NT2/D1 (cell line): Measurements from ENCODE around the gene HMOX1.

ENCODE experiments used
- DNase-seq: peaks from one replicate; pipeline ENCODE4 v3.0.0-alpha.2; 2011; ENCODE audit warnings: low read depth, low spot score
- H3K27me3 ChIP-seq: 2 replicates; pipeline ENCODE4 v1.6.0; 2011; ENCODE audit warnings: mild to moderate bottlenecking; ENCODE audit not compliant: insufficient read length, insufficient read depth
- H3K36me3 ChIP-seq: 2 replicates; pipeline ENCODE4 v1.6.1; 2011; ENCODE audit warnings: mild to moderate bottlenecking, low read length, mixed read lengths; ENCODE audit not compliant: insufficient read depth, insufficient read length
- H3K4me1 ChIP-seq: 2 replicates; pipeline ENCODE4 v1.5.1; 2011; ENCODE audit not compliant: insufficient read depth, insufficient read length
- H3K4me3 ChIP-seq: 2 replicates; pipeline ENCODE4 v1.5.1; 2011; ENCODE audit warnings: low read depth; ENCODE audit not compliant: insufficient read length
- H3K9ac ChIP-seq: 2 replicates; pipeline ENCODE4 v1.6.0; 2011; ENCODE audit warnings: low read depth; ENCODE audit not compliant: insufficient read length
- H3K9me3 ChIP-seq: 2 replicates; pipeline ENCODE4 v1.5.1; 2011; ENCODE audit warnings: mild to moderate bottlenecking, low read length; ENCODE audit not compliant: insufficient read depth
- SUZ12 ChIP-seq: IDR thresholded peaks from 2 replicates; pipeline ENCODE4 v1.6.1; 2011; ENCODE audit not compliant: insufficient read length, insufficient read depth; ENCODE audit errors: extremely low read depth
- YY1 ChIP-seq: IDR thresholded peaks from 2 replicates; pipeline ENCODE4 v1.6.1; 2011; ENCODE audit not compliant: insufficient read length, insufficient read depth
- ZNF274 ChIP-seq: IDR thresholded peaks from 2 replicates; pipeline ENCODE4 v1.6.1; 2011; ENCODE audit warnings: mild to moderate bottlenecking, low read depth, low read length

HMOX1 gene

GRCh38 chr22:35380537-35381423 lies at the start of gene HMOX1:
HMOX1 (plus strand) TSS chr22:35381096; CDS start chr22:35381174, 78 bp downstream.
- DNase-seq = no peak
- H3K9ac ChIP-seq = peak within 1 kb of the TSS; percentile 87
- no peak for TF ChIP-seq ZNF274
- TF ChIP-seq YY1 = no peak
- TF ChIP-seq SUZ12 = no peak
- H3K27me3 ChIP-seq = no peaks in the 10 kb centered on the region
- H3K36me3 ChIP-seq = peaks cover 15% of the 10 kb centered on the region
- peaks cover 8% of the 10 kb centered on the region for H3K4me1 ChIP-seq
- peak within 1 kb of the TSS; percentile 64 for H3K4me3 ChIP-seq
- no peaks in the 10 kb centered on the region for H3K9me3 ChIP-seq

GRCh38 chr22:35332278-35332677 lies 48.6 kb upstream of the HMOX1 start:
- Histone ChIP-seq H3K4me1 (peaks cover 2% of the 10 kb centered on the region), H3K9ac (no peak overlapping the region), H3K9me3 (no peaks in the 10 kb centered on the region), H3K4me3 (no peak overlapping the region), H3K36me3 (peaks cover 59% of the 10 kb centered on the region), H3K27me3 (no peaks in the 10 kb centered on the region)
- no peak for DNase-seq
- TF ChIP-seq ZNF274 (no peak), SUZ12 (no peak), YY1 (no peak)

GRCh38 chr22:35333220-35333619 lies 47.7 kb upstream of the HMOX1 start:
- H3K4me3 ChIP-seq = no peak overlapping the region
- DNase-seq = no peak
- TF ChIP-seq ZNF274 (no peak), SUZ12 (no peak), YY1 (no peak)
- no peaks in the 10 kb centered on the region for H3K27me3 ChIP-seq
- peaks cover 56% of the 10 kb centered on the region for H3K36me3 ChIP-seq
- no peak overlapping the region for H3K9ac ChIP-seq
- H3K4me1 ChIP-seq = peaks cover 2% of the 10 kb centered on the region
- H3K9me3 ChIP-seq = no peaks in the 10 kb centered on the region

- Histone ChIP-seq H3K9ac (no peak overlapping the region), H3K9me3 (no peaks in the 10 kb centered on the region), H3K36me3 (peaks cover 57% of the 10 kb centered on the region), H3K4me3 (no peak overlapping the region), H3K4me1 (peaks cover 2% of the 10 kb centered on the region), H3K27me3 (no peaks in the 10 kb centered on the region)
- TF ChIP-seq ZNF274 (no peak), YY1 (no peak), SUZ12 (no peak)
- no peak for DNase-seq
These were observed 46.9 kb upstream of the HMOX1 start for GRCh38 chr22:35334004-35334403.

- no peaks in the 10 kb centered on the region for H3K9me3 ChIP-seq
- H3K4me3 ChIP-seq = no peak overlapping the region
- H3K27me3 ChIP-seq = no peaks in the 10 kb centered on the region
- H3K36me3 ChIP-seq = peaks cover 57% of the 10 kb centered on the region
- peaks cover 2% of the 10 kb centered on the region for H3K4me1 ChIP-seq
- H3K9ac ChIP-seq = no peak overlapping the region
- TF ChIP-seq ZNF274 = no peak
- no peak for TF ChIP-seq YY1
- TF ChIP-seq SUZ12 = no peak
- DNase-seq = no peak
These were observed 45.4 kb upstream of the HMOX1 start for GRCh38 chr22:35335468-35335867.

- H3K27me3 ChIP-seq = no peaks in the 10 kb centered on the region
- H3K9me3 ChIP-seq = no peaks in the 10 kb centered on the region
- H3K4me3 ChIP-seq = no peak overlapping the region
- peaks cover 57% of the 10 kb centered on the region for H3K36me3 ChIP-seq
- H3K9ac ChIP-seq = no peak overlapping the region
- peaks cover 2% of the 10 kb centered on the region for H3K4me1 ChIP-seq
- DNase-seq = no peak
- TF ChIP-seq YY1 (no peak), SUZ12 (no peak), ZNF274 (no peak)
These were observed 44.7 kb upstream of the HMOX1 start for GRCh38 chr22:35335936-35336781.

- Histone ChIP-seq H3K9me3 (no peaks in the 10 kb centered on the region), H3K4me3 (no peak overlapping the region), H3K27me3 (no peaks in the 10 kb centered on the region), H3K36me3 (peaks cover 66% of the 10 kb centered on the region), H3K4me1 (peaks cover 2% of the 10 kb centered on the region), H3K9ac (no peak overlapping the region)
- no peak for TF ChIP-seq SUZ12
- no peak for TF ChIP-seq YY1
- TF ChIP-seq ZNF274 = no peak
- DNase-seq = no peak
These were observed 43.0 kb upstream of the HMOX1 start for GRCh38 chr22:35337932-35338331.
